Measurements from ENCODE around the gene ZNF790. TPM values are rescaled to one million over a fixed set of nuclear protein-coding genes. Genes with fewer than 3 reads are reported as not detected.
"Not testable (repeated sequence)": the region's sequence is repeated elsewhere in the genome, so short reads cannot be mapped to it uniquely, and the experiment has no call there.

ZNF790 gene
- polyA plus RNA-seq, 3 donors from 2014 or later: 6.2 to 8.8 (median 8.5) TPM

- DNase-seq: no peak
- no peak overlapping the region for H3K27ac Mint-ChIP-seq
- no peak overlapping the region for H3K4me3 Mint-ChIP-seq
- H3K27me3 Mint-ChIP-seq (ENCODE audit: low read depth in 3 of 3): peaks cover 0 to 3% (median 2%) of the 10 kb centered on the region in 3 donors
- peaks cover 52 to 74% (median 70%) of the 10 kb centered on the region in 3 donors for H3K36me3 Mint-ChIP-seq
- H3K4me1 Mint-ChIP-seq: no peaks in the 10 kb centered on the region
- H3K9me3 Mint-ChIP-seq: peaks cover 47 to 98% (median 92%) of the 10 kb centered on the region in 6 donors
Observed at GRCh38 chr19:36819130-36819630, 19.0 kb downstream of the ZNF790 start.

GRCh38 chr19:36807029-36807428 lies 31.2 kb downstream of the ZNF790 start:
- H3K36me3 Mint-ChIP-seq: peaks cover 53 to 67% (median 64%) of the 10 kb centered on the region in 3 donors
- H3K4me1 Mint-ChIP-seq: no peaks in the 10 kb centered on the region
- peaks cover 18 to 69% (median 61%) of the 10 kb centered on the region in 6 donors for H3K9me3 Mint-ChIP-seq
- H3K27ac Mint-ChIP-seq: no peak overlapping the region
- DNase-seq: no peak
- H3K27me3 Mint-ChIP-seq (ENCODE audit: low read depth in 3 of 3): peaks cover 0 to 4% (median 0%) of the 10 kb centered on the region in 3 donors
- no peak overlapping the region for H3K4me3 Mint-ChIP-seq

GRCh38 chr19:36805364-36805763 lies 32.8 kb downstream of the ZNF790 start:
- Mint-ChIP-seq H3K27me3 (ENCODE audit: low read depth in 3 of 3) (no peaks in the 10 kb centered on the region), H3K4me3 (no peak overlapping the region), H3K36me3 (peaks cover 44 to 60% (median 57%) of the 10 kb centered on the region in 3 donors), H3K4me1 (no peaks in the 10 kb centered on the region), H3K9me3 (peaks cover 12 to 59% (median 45%) of the 10 kb centered on the region in 6 donors), H3K27ac (no peak overlapping the region)
- DNase-seq: no peak

GRCh38 chr19:36797786-36798108 lies 40.4 kb downstream of the ZNF790 start:
- peaks cover 10 to 12% (median 11%) of the 10 kb centered on the region in 3 donors for H3K27me3 Mint-ChIP-seq (ENCODE audit: low read depth in 3 of 3)
- H3K4me1 Mint-ChIP-seq: peaks cover 21 to 27% of the 10 kb centered on the region in 2 donors
- no peak for DNase-seq
- peaks cover 25 to 51% (median 30%) of the 10 kb centered on the region in 6 donors for H3K9me3 Mint-ChIP-seq
- peaks cover 19 to 31% (median 27%) of the 10 kb centered on the region in 3 donors for H3K36me3 Mint-ChIP-seq
- peak overlapping the region; percentile 94 to 99 (median 98) for H3K27ac Mint-ChIP-seq
- H3K4me3 Mint-ChIP-seq: peak overlapping the region; percentile 98 to 100 (median 99)

DNA sequence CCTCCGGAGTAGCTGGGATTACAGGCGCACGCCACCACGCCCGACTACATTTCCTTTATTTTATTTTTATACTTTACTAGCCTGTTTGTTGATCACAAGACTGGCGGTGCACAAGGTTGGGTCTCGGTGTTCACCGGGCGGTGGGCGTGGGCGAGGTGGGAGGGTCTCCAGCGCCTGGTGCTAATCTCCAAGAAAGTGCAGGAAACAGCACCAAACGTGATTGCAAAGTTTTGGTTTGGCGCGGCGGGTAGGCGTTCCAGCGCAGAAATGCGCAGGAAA lies 41.5 kb downstream of the ZNF790 start:
- Mint-ChIP-seq H3K27me3 (ENCODE audit: low read depth in 3 of 3) (peaks cover 10 to 15% (median 11%) of the 10 kb centered on the region in 3 donors), H3K36me3 (peaks cover 16 to 25% (median 21%) of the 10 kb centered on the region in 3 donors), H3K9me3 (peaks cover 29 to 60% (median 36%) of the 10 kb centered on the region in 6 donors), H3K27ac (peak overlapping the region; percentile 94 to 99 (median 98)), H3K4me1 (peaks cover 25 to 34% of the 10 kb centered on the region in 2 donors), H3K4me3 (peak overlapping the region; percentile 98 to 100 (median 99))
- no peak for DNase-seq

DNA sequence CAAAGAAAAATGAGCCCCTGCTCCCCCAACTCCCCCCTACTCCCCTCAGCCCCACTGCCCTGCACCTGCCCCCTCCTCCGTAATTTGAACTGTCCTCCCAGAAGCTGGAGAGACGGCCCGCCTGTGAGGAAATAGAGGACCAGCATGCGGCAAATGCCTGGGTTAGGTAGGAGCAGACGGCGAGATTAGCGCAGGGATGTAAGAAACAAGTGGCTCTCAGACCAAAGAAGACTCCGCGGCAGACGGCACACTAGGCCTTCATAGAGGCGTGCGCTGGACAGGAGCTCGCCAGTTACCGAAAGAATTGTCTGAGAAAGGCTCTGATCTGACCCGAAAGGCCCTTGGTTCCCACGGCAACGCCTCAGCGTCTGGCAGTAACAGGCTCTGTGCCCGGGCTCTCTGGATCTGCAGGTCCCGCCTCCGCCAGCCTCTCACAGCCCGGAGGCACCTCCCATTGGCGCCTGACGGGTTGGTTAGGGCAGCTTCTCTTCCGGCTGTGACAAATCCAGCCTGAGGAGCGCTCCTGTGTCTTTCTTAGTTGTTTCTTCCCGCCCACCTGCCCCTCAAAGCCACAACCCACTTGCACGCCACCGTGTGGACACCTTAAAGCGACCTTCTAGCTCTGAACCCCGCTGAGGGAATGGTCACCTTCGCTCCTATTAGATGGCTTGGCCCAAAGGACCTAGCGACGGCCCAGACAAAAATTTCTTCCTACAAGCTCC lies 46.6 kb downstream of the ZNF790 start:
- H3K9me3 Mint-ChIP-seq: peaks cover 20 to 58% (median 40%) of the 10 kb centered on the region in 6 donors
- not testable (repeated sequence) for H3K36me3 Mint-ChIP-seq; H3K27me3 Mint-ChIP-seq (ENCODE audit: low read depth in 3 of 3)
- peaks cover 9 to 13% of the 10 kb centered on the region in 2 donors for H3K4me1 Mint-ChIP-seq
- H3K27ac Mint-ChIP-seq: peak overlapping the region in 5 of 6 donors; percentile 5 to 66 (median 45)
- peak; percentile 14 to 28 (median 21) for DNase-seq
- H3K4me3 Mint-ChIP-seq: peak overlapping the region; percentile 44 to 71 (median 53)

GRCh38 chr19:36775768-36776167 lies 62.4 kb downstream of the ZNF790 start:
- Mint-ChIP-seq H3K4me3 (no peak overlapping the region), H3K4me1 (peaks cover 25 to 27% of the 10 kb centered on the region in 2 donors), H3K27me3 (ENCODE audit: low read depth in 3 of 3) (peaks cover 1 to 15% (median 11%) of the 10 kb centered on the region in 3 donors), H3K9me3 (peaks cover 8 to 35% (median 22%) of the 10 kb centered on the region in 6 donors), H3K27ac (no peak overlapping the region), H3K36me3 (peaks cover 6 to 10% (median 8%) of the 10 kb centered on the region in 3 donors)
- no peak for DNase-seq

GRCh38 chr19:36773223-36773579 lies 65.0 kb downstream of the ZNF790 start:
- no peak for DNase-seq
- Mint-ChIP-seq H3K27me3 (ENCODE audit: low read depth in 3 of 3) (peaks cover 1 to 15% (median 11%) of the 10 kb centered on the region in 3 donors), H3K9me3 (peaks cover 8 to 26% (median 20%) of the 10 kb centered on the region in 6 donors), H3K4me3 (peak overlapping the region; percentile 92 to 99 (median 96)), H3K36me3 (peaks cover 6 to 13% (median 7%) of the 10 kb centered on the region in 3 donors), H3K27ac (peak overlapping the region; percentile 87 to 97 (median 92)), H3K4me1 (peaks cover 26 to 29% of the 10 kb centered on the region in 2 donors)

GRCh38 chr19:36772311-36773222 lies 65.6 kb downstream of the ZNF790 start, which contains the start of gene ZNF850:
Gene ZNF850 (minus strand): TSS chr19:36772807. CDS start chr19:36762606, 10,201 bp downstream.
- Mint-ChIP-seq H3K27me3 (ENCODE audit: low read depth in 3 of 3) (peaks cover 0 to 15% (median 11%) of the 10 kb centered on the region in 3 donors), H3K4me1 (peaks cover 26 to 29% of the 10 kb centered on the region in 2 donors), H3K4me3 (peak within 1 kb of the TSS; percentile 92 to 99 (median 96)), H3K9me3 (peaks cover 5 to 26% (median 19%) of the 10 kb centered on the region in 6 donors), H3K27ac (peak within 1 kb of the TSS; percentile 87 to 97 (median 92)), H3K36me3 (peaks cover 3 to 13% (median 7%) of the 10 kb centered on the region in 3 donors)
- DNase-seq: peak; percentile 93 to 95 (median 95)

- Mint-ChIP-seq H3K27ac (peak overlapping the region; percentile 43 to 97 (median 90)), H3K4me3 (peak overlapping the region; percentile 92 to 99 (median 96)), H3K36me3 (peaks cover 4 to 15% (median 7%) of the 10 kb centered on the region in 3 donors), H3K27me3 (ENCODE audit: low read depth in 3 of 3) (peaks cover 0 to 15% (median 11%) of the 10 kb centered on the region in 3 donors), H3K9me3 (peaks cover 6 to 22% (median 14%) of the 10 kb centered on the region in 6 donors), H3K4me1 (peaks cover 26 to 29% of the 10 kb centered on the region in 2 donors)
- DNase-seq: peak; percentile 17 to 35 (median 27)
Observed at GRCh38 chr19:36771261-36772231, 66.6 kb downstream of the ZNF790 start.
